Raji (cell line): ENCODE data around the gene EFHD2.

Experiments
- POLR2A ChIP-seq: IDR thresholded peaks from 2 replicates; pipeline ENCODE4 v1.6.1; 2011; ENCODE audit warnings: low read depth, low read length, control low read depth; ENCODE audit not compliant: insufficient read depth

The EFHD2 gene

GRCh38 chr1:15417059-15417934 is 7.6 kb downstream of the EFHD2 start:
- no peak for TF ChIP-seq POLR2A

DNA sequence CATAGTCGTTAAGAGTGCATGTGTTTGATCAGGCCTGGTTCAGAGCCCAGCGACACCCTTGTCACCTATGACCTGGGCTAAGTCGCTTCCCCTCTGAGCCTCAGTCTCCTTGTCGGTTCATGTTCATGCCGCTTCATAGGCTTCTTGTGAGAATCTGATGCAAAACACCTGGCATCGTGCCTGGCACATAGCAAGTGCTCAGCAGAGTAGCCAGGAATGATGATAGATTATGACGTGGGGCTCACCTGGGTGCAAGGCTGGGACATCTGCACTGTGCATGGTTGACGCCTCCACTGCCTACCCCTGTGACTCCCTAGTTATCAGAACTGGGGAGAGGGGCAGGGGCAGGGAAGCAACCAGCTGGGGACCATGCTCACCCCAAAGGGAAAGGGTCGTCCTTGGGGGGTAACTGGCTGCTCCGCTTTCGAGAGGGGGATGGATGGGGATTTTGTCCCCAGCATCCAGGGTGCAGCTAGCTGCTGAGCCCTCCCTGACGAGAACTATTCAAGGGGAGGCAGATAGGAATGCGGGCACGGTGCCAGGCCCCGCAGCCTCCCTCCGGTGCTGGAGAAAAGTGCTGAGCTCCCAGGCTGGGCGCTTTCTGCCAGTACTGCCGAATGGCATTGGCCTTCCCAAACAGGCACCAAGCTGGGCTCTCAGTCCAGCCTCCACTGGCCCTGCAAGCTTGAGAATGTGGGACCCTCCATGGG is 9.3 kb downstream of the EFHD2 start:
- TF ChIP-seq POLR2A, result no peak

GRCh38 chr1:15420853-15421465 is 11.3 kb downstream of the EFHD2 start:
- TF ChIP-seq POLR2A, result no peak

GRCh38 chr1:15422871-15423270 is 13.2 kb downstream of the EFHD2 start:
- TF ChIP-seq POLR2A, result no peak

DNA sequence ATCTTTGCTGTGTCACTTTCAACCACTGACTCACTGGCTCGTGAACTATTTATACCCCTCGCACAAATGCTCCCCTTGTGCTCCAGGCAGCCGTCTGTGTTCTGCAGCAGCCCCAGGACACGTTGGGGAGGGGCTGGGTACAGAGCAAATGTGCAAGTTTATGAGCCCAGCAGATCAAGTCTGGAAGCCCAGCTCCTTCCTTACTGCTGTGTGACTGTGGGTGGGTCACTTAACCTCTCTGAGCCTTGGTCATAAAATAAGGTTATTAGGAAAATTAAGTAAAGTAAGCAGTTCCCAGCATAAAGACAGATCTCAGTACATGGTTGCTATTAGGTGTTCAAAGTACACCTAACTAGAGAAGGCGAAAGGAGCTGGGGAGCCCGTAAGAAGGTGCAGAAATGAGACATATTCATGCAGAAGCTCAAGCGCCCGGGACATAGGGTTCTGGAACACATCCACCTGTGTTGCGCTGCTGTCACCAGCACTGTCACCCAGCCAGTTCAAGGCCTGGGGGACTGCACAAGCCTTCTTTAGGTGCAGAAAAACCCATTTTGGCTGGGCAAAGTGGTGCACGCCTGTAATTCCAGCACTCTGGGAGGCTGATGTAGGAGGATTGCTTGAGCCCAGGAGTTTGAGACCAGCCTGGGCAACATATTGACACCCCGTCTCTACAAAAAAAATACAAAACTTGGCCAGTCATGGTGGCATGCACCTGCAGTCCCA is 13.8 kb downstream of the EFHD2 start:
- no peak for TF ChIP-seq POLR2A

DNA sequence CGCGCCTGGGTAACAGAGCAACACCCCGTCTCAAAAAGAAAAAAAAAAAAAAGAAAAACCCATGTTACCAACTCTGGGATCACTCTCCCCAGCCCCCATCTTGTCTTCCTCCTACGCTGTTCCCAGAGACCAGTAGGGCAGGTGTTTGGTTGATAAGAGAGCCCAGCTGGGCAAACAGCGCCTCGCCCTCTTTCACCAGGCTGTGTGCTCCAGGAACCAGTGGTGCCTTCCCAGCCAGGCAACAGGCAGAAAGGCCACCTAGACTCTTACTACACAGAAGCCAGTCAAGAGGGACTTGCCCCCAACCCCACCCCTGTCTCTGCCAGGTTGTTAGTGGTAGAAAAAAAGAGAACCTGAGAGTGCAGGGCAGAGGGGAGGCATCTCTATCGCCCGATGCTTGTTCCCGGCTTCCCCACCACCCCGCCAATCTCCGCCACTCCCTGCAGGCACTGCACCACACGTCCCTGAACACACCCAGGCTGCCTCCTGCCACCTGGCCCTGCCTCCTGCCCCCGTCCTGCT is 14.5 kb downstream of the EFHD2 start:
- no peak for TF ChIP-seq POLR2A

GRCh38 chr1:15424981-15425380 is 15.3 kb downstream of the EFHD2 start:
- no peak for TF ChIP-seq POLR2A

- no peak for TF ChIP-seq POLR2A
Observed at GRCh38 chr1:15425521-15425920, 15.8 kb downstream of the EFHD2 start.

DNA sequence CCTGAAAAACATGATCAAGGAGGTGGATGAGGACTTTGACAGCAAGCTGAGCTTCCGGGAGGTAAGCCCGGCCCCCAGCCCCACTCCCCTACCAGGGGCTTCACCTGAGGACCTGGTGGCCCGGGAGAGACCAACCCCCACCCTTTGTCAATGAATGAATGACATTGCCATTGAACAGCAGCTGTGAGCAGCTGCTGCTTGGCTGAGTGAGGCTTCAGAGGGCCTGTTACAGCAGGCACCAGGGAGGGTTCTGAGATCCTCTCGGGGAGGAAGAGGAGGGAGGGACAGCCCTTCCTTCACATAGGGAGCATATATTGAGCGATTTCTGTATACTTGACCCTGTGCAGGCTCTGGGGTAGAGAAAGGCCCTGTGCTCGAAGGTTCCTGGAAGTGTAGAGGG is 16.3 kb downstream of the EFHD2 start:
- TF ChIP-seq POLR2A, result no peak

DNA sequence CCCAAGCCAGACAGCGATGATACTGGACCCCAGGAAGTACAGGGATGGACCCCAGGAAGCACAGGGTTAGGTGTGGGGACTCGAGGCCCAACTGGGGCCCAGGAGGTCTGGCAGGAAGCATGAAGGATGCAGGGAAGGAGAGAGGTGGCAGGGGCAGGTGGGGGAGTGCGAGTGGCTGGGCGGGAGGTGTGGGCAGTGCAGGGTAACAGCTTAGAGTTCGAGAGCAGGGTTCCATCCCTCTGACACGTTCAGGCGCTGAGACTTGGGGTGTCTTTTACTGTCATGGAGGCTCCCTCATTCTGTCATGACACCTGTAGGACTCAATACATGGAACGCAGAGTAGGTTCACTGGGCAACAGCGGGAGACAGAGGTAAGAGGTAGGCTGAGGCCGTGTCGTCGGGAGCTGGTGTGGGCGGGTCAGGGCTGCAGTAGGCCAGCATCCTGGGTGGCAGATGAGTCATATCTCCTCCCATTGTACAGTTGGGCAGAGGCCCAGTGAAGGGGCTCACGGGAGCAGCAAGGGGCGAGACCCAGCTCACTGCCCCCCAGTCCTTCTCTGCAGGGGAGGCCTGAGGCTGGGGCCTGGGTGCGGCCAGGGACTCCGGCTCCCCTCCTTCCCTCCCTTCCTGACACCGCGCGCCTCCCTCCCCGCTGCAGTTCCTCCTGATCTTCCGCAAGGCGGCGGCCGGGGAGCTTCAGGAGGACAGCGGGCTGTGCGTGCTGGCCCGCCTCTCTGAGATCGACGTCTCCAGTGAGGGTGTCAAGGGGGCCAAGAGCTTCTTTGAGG is 17.0 kb downstream of the EFHD2 start:
- TF ChIP-seq POLR2A, result no peak

DNA sequence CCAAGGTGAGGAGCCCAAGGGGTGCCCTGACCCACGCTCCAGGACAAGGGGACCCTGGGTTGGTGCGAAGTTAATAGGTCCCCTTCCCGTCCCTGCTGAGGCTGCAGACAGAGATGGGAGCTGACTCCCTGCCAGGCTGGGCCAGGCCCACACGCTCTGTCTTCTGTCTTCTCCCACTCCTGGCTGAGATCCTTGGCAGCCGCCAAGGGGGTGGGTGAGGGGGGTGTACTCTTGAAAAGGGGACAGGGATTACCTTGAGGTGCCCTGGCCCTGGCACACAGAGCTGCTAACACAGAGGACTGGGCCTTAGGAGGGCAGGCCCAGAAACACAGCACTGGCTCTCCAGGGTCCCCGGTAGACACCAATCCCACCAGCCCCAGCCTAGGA is 17.6 kb downstream of the EFHD2 start:
- TF ChIP-seq POLR2A, result no peak

DNA sequence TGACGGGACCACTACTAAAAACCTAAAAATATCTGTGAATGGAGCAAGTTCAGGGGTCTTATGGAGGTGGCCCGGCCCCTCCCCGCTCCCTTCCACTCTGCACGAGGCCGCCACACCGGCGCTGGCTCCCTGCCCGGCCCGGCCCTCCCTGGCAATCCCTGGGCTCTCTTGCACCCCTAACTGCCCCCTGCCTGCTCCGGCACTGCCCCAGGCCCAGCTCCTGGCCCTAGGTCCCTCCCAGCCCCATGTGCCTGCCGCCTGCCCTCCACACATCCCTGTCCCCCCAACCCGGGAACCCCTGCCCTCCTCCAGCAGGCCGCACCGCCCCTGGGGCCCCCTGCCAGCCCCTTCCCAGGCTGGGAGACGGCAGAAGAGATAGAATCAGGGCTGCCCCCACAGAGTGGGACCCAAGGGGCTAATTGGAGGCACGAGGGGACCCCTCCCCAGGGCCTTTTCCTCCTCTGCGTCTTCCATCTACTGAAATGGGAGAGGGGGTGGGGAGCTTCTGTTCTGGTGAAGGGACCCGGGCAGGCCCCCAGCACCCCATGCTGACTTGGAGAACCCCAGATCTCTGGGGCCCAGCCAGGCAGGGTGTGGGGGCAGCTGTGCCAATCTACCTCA is 19.2 kb downstream of the EFHD2 start:
- no peak for TF ChIP-seq POLR2A

DNA sequence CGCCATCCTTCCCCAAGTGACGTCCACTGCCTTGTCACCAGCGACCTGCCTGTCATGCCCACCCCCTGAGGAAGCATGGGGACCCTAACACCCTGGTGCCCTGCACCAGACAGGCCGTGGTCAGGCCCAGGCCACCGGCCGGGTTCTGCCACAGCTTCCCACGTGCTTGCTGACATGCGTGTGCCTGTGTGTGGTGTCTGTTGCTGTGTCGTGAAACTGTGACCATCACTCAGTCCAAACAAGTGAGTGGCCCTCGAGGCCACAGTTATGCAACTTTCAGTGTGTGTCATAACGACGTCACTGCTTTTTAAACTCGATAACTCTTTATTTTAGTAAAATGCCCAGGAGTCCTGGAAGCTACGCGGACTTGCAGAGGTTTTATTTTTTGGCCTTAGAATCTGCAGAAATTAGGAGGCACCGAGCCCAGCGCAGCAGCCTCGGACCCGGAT is 20.0 kb downstream of the EFHD2 start:
- no peak for TF ChIP-seq POLR2A
